Suppressor macrophage (primary cell): ENCODE results near the gene DOC2A.
A peak's percentile ranks its signal among the peaks of the same experiment; 100 is the strongest.
"Not testable (repeated sequence)": the region's sequence is repeated elsewhere in the genome, so short reads cannot be mapped to it uniquely, and the experiment has no call there.

Experiments
- DNase-seq, 4 experiments: peaks; one replicate each; pipeline ENCODE4 v3.0.0-alpha.2; 2020 to 2022

The DOC2A gene

DNA sequence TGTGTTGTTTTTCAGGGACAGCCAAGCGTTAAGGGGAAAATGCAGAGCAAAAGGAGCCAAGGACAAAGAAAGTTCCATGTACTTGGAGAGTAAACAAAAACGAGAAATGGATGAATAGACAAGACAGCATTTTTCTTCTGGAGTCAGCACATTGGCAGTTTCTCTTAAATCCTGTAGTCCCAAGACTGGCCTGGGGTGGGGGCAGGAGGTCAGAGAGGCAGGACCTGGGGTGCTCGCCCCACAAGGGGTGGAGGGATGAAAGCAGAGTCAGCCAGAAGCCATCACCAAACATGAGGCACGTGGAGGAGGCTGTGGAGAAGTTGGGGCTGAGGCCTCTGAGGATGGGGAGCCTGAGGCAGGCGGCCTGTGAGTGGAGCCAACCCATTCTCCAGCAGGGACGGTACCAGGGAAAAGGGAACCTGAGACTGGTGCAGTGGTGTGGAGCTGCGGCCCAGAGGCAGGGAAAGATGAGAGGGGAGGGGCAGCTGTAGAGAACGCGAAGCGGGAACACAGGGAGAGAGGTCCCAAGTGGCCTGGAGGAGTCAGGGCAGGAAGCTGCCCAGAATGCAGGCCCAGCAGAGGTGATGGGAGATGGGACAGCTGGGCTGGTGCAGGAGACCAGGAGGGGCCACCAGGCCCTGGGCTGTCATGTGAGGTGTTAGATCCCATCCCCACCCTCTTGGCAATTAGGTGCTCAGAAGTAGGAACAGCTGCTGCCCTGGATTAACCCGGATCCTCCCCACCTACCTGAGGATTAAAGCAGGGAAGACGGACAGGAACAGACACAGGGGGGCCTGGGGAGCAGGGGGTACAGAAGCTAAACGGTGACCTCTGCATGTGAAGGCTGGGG, 17.0 kb upstream of the DOC2A start:
- DNase-seq, result no peak

- no peak for DNase-seq
Observed at GRCh38 chr16:30026449-30026848, 15.6 kb upstream of the DOC2A start.

- no peak for DNase-seq
Observed at GRCh38 chr16:30025574-30025973, 14.7 kb upstream of the DOC2A start.

- no peak for DNase-seq
Observed at GRCh38 chr16:30025156-30025555, 14.3 kb upstream of the DOC2A start.

GRCh38 chr16:30024451-30024850, 13.6 kb upstream of the DOC2A start:
- no peak for DNase-seq

DNA sequence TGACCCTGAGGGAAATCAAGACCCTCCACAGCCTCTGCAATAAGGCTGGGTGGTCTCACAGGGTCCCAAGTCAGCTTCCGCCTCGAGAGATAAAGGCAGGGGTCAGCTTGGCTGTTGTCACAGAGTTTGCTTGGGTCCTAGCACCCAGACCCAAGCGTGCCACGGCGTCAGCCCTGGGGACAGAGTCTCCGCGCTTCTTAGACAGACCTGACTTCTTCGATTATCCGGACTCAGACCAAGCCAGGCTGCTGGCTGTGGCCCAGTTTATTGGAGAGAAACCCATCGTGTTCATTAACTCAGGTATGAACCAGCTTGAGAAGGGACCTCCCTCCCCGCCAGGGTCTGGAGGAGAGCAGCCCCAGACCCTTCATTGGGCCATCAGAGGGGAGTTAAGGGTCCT, 12.8 kb upstream of the DOC2A start:
- DNase-seq, result no peak

- no peak for DNase-seq
Observed at GRCh38 chr16:30022887-30023286, 12.1 kb upstream of the DOC2A start, which contains the start of gene C16orf92. Gene C16orf92, plus strand, starts transcription at chr16:30023198. Its CDS starts 143 bp downstream, at chr16:30023341.

DNA sequence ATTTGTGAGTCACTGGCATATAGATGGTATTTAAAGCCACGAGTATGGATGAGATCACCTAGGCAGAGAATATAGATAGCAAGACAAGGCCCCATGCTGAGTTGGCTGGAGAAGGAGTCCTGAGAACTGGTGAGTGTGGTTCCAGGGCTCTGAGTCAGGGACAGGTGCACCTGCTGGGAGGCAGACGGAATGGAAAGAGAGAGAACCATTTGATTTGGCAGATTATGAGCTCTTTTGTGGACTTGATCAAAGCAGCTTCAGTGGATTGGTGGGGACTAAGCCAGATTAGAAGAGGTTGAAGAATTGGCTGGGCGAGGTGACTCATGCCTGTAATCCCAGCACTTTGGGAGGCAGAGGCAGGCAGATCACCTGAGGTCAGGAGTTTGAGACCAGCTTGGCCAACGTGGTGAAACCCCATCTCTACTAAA, 7.9 kb upstream of the DOC2A start:
- DNase-seq, result no peak

GRCh38 chr16:30017937-30018336, 7.1 kb upstream of the DOC2A start:
- not testable (repeated sequence) for DNase-seq

- no peak for DNase-seq
Observed at GRCh38 chr16:30017277-30017656, 6.4 kb upstream of the DOC2A start.

DNA sequence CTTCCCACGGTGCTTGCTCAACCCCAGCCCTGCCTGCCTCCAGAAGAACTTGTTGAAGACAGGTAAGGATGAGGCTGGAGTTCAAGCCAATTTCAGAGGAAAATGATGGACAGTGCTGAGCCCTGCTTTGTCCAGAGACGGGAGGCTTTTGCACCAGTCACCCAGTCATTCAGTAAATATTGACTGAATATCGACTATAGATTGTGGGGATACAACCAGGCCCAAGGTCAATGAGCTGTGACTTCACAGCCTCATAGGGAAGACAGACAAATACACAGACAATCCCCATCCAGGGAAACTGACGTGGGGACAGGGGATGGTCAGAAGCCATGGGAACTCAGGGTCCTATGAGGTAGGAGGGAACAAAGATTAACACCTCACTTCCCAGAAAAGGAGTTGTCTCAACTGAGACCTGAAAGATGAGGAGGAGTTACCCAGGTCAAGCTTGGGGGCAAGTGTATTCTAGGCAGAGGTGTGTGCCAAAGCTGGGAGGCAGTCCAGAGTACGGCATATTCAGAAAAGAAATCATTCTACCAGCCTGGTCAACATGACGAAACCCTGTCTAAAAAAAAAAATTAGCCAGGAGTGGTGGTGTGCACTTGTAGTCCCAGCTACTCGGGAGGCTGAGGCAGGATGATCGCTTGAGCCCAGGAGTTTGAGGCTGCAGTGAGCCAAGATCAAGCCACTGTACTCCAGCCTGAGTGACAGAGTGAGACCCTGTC, 5.9 kb upstream of the DOC2A start:
- DNase-seq, result no peak

GRCh38 chr16:30015450-30015849, 4.6 kb upstream of the DOC2A start:
- not testable (repeated sequence) for DNase-seq

DNA sequence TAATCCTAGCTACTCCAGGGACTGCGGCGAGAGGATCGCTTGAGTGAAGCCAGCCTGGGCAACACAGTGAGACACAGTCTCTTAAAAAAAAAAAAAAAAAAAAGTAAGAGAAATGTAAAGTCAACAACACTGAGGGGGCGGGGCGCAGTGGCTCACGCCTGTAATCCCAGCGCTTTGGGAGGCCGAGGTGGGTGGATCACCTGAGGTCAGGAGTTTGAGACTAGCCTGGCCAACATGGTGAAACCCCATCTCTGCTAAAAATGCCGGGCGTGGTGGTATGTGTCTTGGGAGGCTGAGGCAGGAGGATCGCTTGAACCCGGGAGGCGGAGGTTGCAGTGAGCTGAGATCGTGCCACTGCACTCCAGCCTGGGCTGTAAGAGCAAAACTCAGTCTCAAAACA, 1.8 kb upstream of the DOC2A start:
- DNase-seq, result not testable (repeated sequence)

DNA sequence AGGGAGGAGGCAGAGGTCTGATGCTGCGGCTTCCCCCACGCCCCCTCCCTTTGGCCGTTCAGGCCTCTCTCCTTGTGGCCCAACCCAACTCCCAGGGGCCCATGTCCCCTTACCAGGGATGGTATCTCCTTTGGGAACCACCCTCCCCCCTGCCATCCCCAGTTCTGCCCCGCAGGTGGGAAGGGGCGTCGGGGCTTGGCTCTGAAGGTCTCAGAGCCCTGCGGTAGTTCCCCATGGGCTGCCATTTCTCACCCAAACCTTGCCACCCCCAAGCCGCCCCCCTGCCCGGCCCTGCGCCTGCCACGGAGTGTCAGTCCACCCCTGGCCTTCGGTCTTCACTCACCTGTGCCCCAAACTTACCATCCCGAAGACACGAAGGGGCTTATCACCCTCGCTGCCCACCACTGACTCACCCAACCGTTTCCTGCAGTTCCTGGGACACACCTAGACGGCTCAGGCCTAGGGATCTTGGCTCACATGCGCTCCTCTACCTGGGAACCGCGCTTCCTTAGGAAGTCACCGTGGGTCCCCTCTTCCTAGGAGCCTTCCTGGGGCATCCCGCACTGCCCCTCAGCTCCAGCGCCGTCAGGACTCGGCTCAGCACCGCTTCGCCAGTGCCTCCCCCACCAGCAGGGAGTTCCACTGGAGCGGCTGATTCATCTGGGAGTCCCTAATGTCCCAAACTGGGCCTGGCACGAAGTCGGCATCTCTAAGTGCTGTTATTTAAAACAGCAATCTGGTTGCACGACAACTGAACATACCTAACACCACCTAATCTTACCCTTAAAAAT, 1.1 kb upstream of the DOC2A start:
- DNase-seq, result no peak

- DNase-seq, result peak in 1 of 4 experiments; percentile 22
Observed at GRCh38 chr16:30009990-30010843, 610 bp downstream of the DOC2A start.

- no peak for DNase-seq
Observed at GRCh38 chr16:30009085-30009862, 1.6 kb downstream of the DOC2A start.

DNA sequence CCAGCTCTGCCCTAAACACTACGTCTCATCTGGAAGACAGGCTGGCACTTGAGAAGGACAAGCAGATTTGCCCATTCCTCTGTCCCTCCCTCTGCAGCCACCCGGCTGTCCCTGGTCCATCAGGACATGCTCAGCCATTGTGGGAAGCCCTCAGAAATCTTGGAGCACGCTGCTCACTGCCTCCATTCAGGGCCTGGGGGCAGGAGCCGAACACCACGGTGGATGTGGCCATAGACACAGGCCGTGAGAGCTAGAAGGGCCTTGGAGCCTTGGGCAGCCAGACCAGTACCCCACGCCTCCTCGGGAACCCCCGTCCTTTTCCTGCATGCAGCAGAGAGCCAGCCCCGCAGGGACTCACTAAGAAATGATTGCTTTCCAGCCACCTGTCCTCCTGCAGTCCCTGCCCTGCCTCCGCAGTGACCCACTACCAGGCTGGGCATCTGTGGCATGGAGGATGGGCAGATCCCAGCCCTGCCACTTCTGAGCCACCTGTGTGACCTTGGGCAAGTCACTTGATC, 3.4 kb downstream of the DOC2A start:
- DNase-seq, result no peak

- no peak for DNase-seq
Observed at GRCh38 chr16:30006659-30007377, 4.0 kb downstream of the DOC2A start.

- no peak for DNase-seq
Observed at GRCh38 chr16:30006095-30006473, 4.7 kb downstream of the DOC2A start.
